BLaER1 (cell line): Measurements from ENCODE around the gene KLHL35.

Source experiments
- H3K27ac ChIP-seq: shearing (Covaris generic); formaldehyde crosslinking; 2 replicates; pipeline ENCODE4 v1.8.1; 2022
- H3K27me3 ChIP-seq: shearing (Covaris generic); formaldehyde crosslinking; 2 replicates; pipeline ENCODE4 v1.8.1; 2022
- H3K36me3 ChIP-seq: shearing (Covaris generic); formaldehyde crosslinking; 2 replicates; pipeline ENCODE4 v1.8.1; 2022
- H3K4me1 ChIP-seq: shearing (Covaris generic); formaldehyde crosslinking; 2 replicates; pipeline ENCODE4 v1.8.1; 2022
- H3K4me2 ChIP-seq: shearing (Covaris generic); formaldehyde crosslinking; 2 replicates; pipeline ENCODE4 v1.8.1; 2022
- H3K4me3 ChIP-seq: shearing (Covaris generic); formaldehyde crosslinking; 2 replicates; pipeline ENCODE4 v1.8.1; 2022
- H3K9ac ChIP-seq: shearing (Covaris generic); formaldehyde crosslinking; 2 replicates; pipeline ENCODE4 v1.8.1; 2022
- H3K9me3 ChIP-seq: shearing (Covaris generic); formaldehyde crosslinking; 2 replicates; pipeline ENCODE4 v1.8.1; 2022
- H4K20me1 ChIP-seq: shearing (Covaris generic); formaldehyde crosslinking; 2 replicates; pipeline ENCODE4 v1.8.1; 2022
- Cebpa-rat ChIP-seq: shearing (Covaris generic); IDR thresholded peaks from 2 replicates; pipeline ENCODE4 v1.8.1; 2022

The KLHL35 gene

GRCh38 chr11:75434051-75434450 lies 1.0 kb upstream of the KLHL35 start:
- Histone ChIP-seq H3K9ac (no peak overlapping the region), H3K9me3 (peaks cover 9% of the 10 kb centered on the region; the same call in 1 of the 2 replicates), H4K20me1 (peaks cover 12% of the 10 kb centered on the region; the same call in 1 of the 2 replicates), H3K27ac (no peak overlapping the region), H3K4me3 (no peak overlapping the region), H3K36me3 (no peaks in the 10 kb centered on the region), H3K4me1 (peaks cover 14% of the 10 kb centered on the region), H3K4me2 (no peak overlapping the region), H3K27me3 (peaks cover 45% of the 10 kb centered on the region)
- TF ChIP-seq Cebpa-rat: no peak

GRCh38 chr11:75433443-75433842 lies 440 bp upstream of the KLHL35 start:
- H4K20me1 ChIP-seq: peaks cover 12% of the 10 kb centered on the region; the same call in 1 of the 2 replicates
- no peak overlapping the region for H3K27ac ChIP-seq
- peaks cover 9% of the 10 kb centered on the region for H3K4me1 ChIP-seq
- H3K9ac ChIP-seq: no peak overlapping the region
- no peak overlapping the region for H3K4me3 ChIP-seq
- H3K36me3 ChIP-seq: no peaks in the 10 kb centered on the region
- H3K4me2 ChIP-seq: no peak overlapping the region
- no peak for TF ChIP-seq Cebpa-rat
- peaks cover 12% of the 10 kb centered on the region; the same call in 1 of the 2 replicates for H3K9me3 ChIP-seq
- H3K27me3 ChIP-seq: peaks cover 52% of the 10 kb centered on the region

- no peak overlapping the region for H3K4me2 ChIP-seq
- H3K4me1 ChIP-seq: peaks cover 9% of the 10 kb centered on the region
- H3K27me3 ChIP-seq: peaks cover 68% of the 10 kb centered on the region
- H3K9ac ChIP-seq: no peak overlapping the region
- TF ChIP-seq Cebpa-rat: no peak
- H3K4me3 ChIP-seq: no peak overlapping the region
- H3K36me3 ChIP-seq: peaks cover under 1% of the 10 kb centered on the region; the same call in 1 of the 2 replicates
- peaks cover 12% of the 10 kb centered on the region; the same call in 1 of the 2 replicates for H3K9me3 ChIP-seq
- H4K20me1 ChIP-seq: peaks cover 12% of the 10 kb centered on the region; the same call in 1 of the 2 replicates
- no peak overlapping the region for H3K27ac ChIP-seq
Measured at GRCh38 chr11:75431533-75432525, 1.2 kb downstream of the KLHL35 start.

GRCh38 chr11:75430714-75431532 lies 2.1 kb downstream of the KLHL35 start:
- Histone ChIP-seq H3K4me2 (peak overlapping the region; percentile 78), H3K9ac (no peak overlapping the region), H3K4me3 (peak overlapping the region; percentile 65), H3K9me3 (peaks cover 12% of the 10 kb centered on the region; the same call in 1 of the 2 replicates), H3K27me3 (peaks cover 71% of the 10 kb centered on the region), H4K20me1 (peaks cover 12% of the 10 kb centered on the region; the same call in 1 of the 2 replicates), H3K36me3 (peaks cover 6% of the 10 kb centered on the region; the same call in 1 of the 2 replicates), H3K4me1 (peaks cover 9% of the 10 kb centered on the region), H3K27ac (no peak overlapping the region)
- no peak for TF ChIP-seq Cebpa-rat

GRCh38 chr11:75429902-75430713 lies 2.9 kb downstream of the KLHL35 start:
- Histone ChIP-seq H3K36me3 (peaks cover 13% of the 10 kb centered on the region), H3K4me3 (peak overlapping the region; percentile 65), H3K4me2 (peak overlapping the region; percentile 78), H3K9me3 (peaks cover 12% of the 10 kb centered on the region; the same call in 1 of the 2 replicates), H3K27ac (peak overlapping the region; percentile 41), H3K27me3 (peaks cover 71% of the 10 kb centered on the region), H3K9ac (peak overlapping the region; percentile 34; the same call in 1 of the 2 replicates), H3K4me1 (peaks cover 9% of the 10 kb centered on the region), H4K20me1 (peaks cover 16% of the 10 kb centered on the region)
- no peak for TF ChIP-seq Cebpa-rat

GRCh38 chr11:75429641-75429901 lies 3.4 kb downstream of the KLHL35 start:
- H3K4me2 ChIP-seq: peak overlapping the region; percentile 78
- H3K4me3 ChIP-seq: peak overlapping the region; percentile 65
- no peak for TF ChIP-seq Cebpa-rat
- no peak overlapping the region for H3K27ac ChIP-seq
- peaks cover 14% of the 10 kb centered on the region for H3K36me3 ChIP-seq
- H3K4me1 ChIP-seq: peaks cover 11% of the 10 kb centered on the region
- peaks cover 20% of the 10 kb centered on the region for H4K20me1 ChIP-seq
- peaks cover 12% of the 10 kb centered on the region; the same call in 1 of the 2 replicates for H3K9me3 ChIP-seq
- peaks cover 71% of the 10 kb centered on the region for H3K27me3 ChIP-seq
- H3K9ac ChIP-seq: no peak overlapping the region

GRCh38 chr11:75428989-75429640 lies 3.9 kb downstream of the KLHL35 start:
- Histone ChIP-seq H3K27ac (no peak overlapping the region), H3K4me3 (peak overlapping the region; percentile 65; the same call in 1 of the 2 replicates), H3K9ac (no peak overlapping the region), H3K9me3 (peaks cover 12% of the 10 kb centered on the region; the same call in 1 of the 2 replicates), H3K27me3 (peaks cover 71% of the 10 kb centered on the region), H3K36me3 (peaks cover 14% of the 10 kb centered on the region), H3K4me1 (peaks cover 16% of the 10 kb centered on the region), H4K20me1 (peaks cover 24% of the 10 kb centered on the region), H3K4me2 (peak overlapping the region; percentile 78)
- no peak for TF ChIP-seq Cebpa-rat

- peaks cover 22% of the 10 kb centered on the region for H3K36me3 ChIP-seq
- no peak for TF ChIP-seq Cebpa-rat
- H3K4me3 ChIP-seq: peak overlapping the region; percentile 58
- peaks cover 68% of the 10 kb centered on the region for H3K27me3 ChIP-seq
- H3K4me2 ChIP-seq: peak overlapping the region; percentile 65
- H3K9ac ChIP-seq: no peak overlapping the region
- H3K27ac ChIP-seq: no peak overlapping the region
- H4K20me1 ChIP-seq: peaks cover 27% of the 10 kb centered on the region
- H3K4me1 ChIP-seq: peaks cover 19% of the 10 kb centered on the region
- peaks cover 12% of the 10 kb centered on the region; the same call in 1 of the 2 replicates for H3K9me3 ChIP-seq
Measured at GRCh38 chr11:75428281-75428724, 4.7 kb downstream of the KLHL35 start.
